ENCODE results near the gene RANBP10. TPM values are rescaled to one million over a fixed set of nuclear protein-coding genes. Genes with fewer than 3 reads are reported as not detected.
"Not testable (repeated sequence)": the region's sequence is repeated elsewhere in the genome, so short reads cannot be mapped to it uniquely, and the experiment has no call there.

The RANBP10 gene
- total and polyA plus RNA-seq, 10 of the 15 experiments (the other 5 are each of a cell fraction or from before 2014, with no cell fraction given), result 1.2 to 20.4 (median 10.8) TPM

DNA sequence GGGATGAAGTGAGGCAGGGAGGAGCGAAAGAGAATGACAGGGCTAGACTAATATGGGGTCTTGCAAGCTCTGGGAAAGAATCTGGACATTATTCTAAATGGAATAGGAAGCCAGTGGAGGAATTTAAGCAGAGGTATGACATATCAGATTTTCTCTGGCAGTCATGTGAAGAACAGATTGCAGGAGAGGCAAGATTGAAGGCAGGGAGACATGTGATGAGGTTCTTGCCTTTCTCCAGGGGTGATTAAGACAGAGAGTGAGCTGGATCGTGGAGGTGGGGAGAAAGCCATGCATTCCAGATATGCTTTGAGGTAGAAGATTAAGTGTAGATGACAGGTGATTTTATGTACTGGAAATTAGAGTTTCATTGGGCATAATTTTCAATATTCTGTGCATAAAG is 31.5 kb upstream of the RANBP10 start:
- Histone ChIP-seq H3K9ac (ENCODE audit: control insufficient read depth, insufficient read depth, low read length) (no peak overlapping the region), H3K27ac (ENCODE audit: control insufficient read depth, insufficient read depth) (no peak overlapping the region), H3K4me1 (ENCODE audit: control insufficient read depth, insufficient read depth, low read length) (peaks cover 7% of the 10 kb centered on the region; the same call in 1 of the 2 replicates), H3K4me3 (no peak overlapping the region), H3K4me2 (ENCODE audit: control insufficient read depth, insufficient read depth) (no peak overlapping the region), H2AFZ (ENCODE audit: control insufficient read depth, low read depth, low read length) (no peak overlapping the region), H3K36me3 (ENCODE audit: control insufficient read depth in 2 of 2, insufficient read depth in 2 of 2, low read length in 1 of 2) (no peaks in the 10 kb centered on the region), H3K27me3 (replicated peaks in 1 of 2; ENCODE audit: control insufficient read depth in 2 of 2, insufficient read depth in 2 of 2, low read length in 1 of 2) (no peaks in the 10 kb centered on the region), H3K79me2 (ENCODE audit: control insufficient read depth, insufficient read depth, low read length) (peaks cover 12% of the 10 kb centered on the region), H3K9me3 (replicated peaks; ENCODE audit: control insufficient read depth, insufficient read depth, low read length) (no peaks in the 10 kb centered on the region), H4K20me1 (ENCODE audit: control insufficient read depth, insufficient read depth) (no peaks in the 10 kb centered on the region)
- ChIA-PET CTCF (no interaction called here), POLR2A (interaction anchor here (0.7 kb wide), 1 partner anchor 24 kb away, joined by 3 read pairs; no protein-coding TSS in a partner anchor), RAD21 (ENCODE audit: unreplicated experiment) (interaction anchor here (0.6 to 0.9 kb wide), 2 partner anchors 28 to 284 kb away, joined by 3 read pairs; no protein-coding TSS in a partner anchor), SMC1A (ENCODE audit: uncharacterized antibody, unreplicated experiment) (interaction anchor here (0.6 kb wide), 1 partner anchor 70 kb away, joined by 3 read pairs; no protein-coding TSS in a partner anchor)
- in situ Hi-C loops (cut with MboI), result no loop called here
- intact Hi-C loops (cut with micrococcal nuclease; ENCODE audit: unreplicated experiment), result no loop called here
- no peak for FAIRE-seq
- BruUV-seq (replicated peaks), result no TSS peak
- TF ChIP-seq ESRRA (IDR thresholded peaks at IDR 0.05; ENCODE audit: low read length), result no peak
- TF ChIP-seq STAT3 (IDR thresholded peaks at IDR 0.05; ENCODE audit: low read depth, low read length), result no peak
- no peak for TF ChIP-seq POU2F2 (IDR thresholded peaks at IDR 0.05; ENCODE audit: borderline replicate concordance, low read depth, low read length)
- TF ChIP-seq SIX5 (IDR thresholded peaks at IDR 0.05; ENCODE audit: low read depth, low read length, severe bottlenecking), result no peak
- TF ChIP-seq FOS (IDR thresholded peaks at IDR 0.05; ENCODE audit: borderline replicate concordance, extremely low read depth, insufficient read length), result no peak
- no peak for TF ChIP-seq ZNF384 (IDR thresholded peaks at IDR 0.05; ENCODE audit: borderline replicate concordance, low read depth, low read length)
- 14% methylated on average over 2 of the region's 2 CpGs for WGBS (ENCODE audit: insufficient coverage, insufficient replicate concordance, low lambda C conversion rate, missing lambda C conversion rate)
- DNase-seq (ENCODE audit: low read depth, low spot score), result no peak
- no peak for ATAC-seq

DNA sequence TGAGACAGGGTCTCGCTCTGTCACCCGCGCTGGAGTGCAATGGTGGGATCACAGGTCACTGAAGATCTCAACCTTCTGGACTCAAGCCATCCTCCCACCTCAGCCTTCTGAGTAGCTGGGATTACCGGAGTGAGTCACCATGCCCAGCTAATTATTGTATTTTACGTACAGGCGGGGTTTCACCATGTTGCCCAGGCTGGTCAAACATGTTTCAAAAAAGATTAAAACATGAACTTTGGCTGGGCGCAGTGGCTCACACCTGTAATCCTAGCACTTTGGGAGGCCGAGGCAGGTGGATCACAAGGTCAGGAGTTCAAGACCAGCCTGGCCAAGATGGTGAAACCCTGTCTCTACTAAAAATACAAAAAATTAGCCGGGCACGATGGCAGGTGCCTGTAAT is 30.8 kb upstream of the RANBP10 start:
- H3K4me3 ChIP-seq; H3K4me2 ChIP-seq (ENCODE audit: control insufficient read depth, insufficient read depth); H3K9ac ChIP-seq (ENCODE audit: control insufficient read depth, insufficient read depth, low read length); H2AFZ ChIP-seq (ENCODE audit: control insufficient read depth, low read depth, low read length); ATAC-seq; H3K36me3 ChIP-seq (ENCODE audit: control insufficient read depth in 2 of 2, insufficient read depth in 2 of 2, low read length in 1 of 2); FAIRE-seq; BruUV-seq (replicated peaks); DNase-seq (ENCODE audit: low read depth, low spot score); in situ Hi-C loops (cut with MboI); H4K20me1 ChIP-seq (ENCODE audit: control insufficient read depth, insufficient read depth); intact Hi-C loops (cut with micrococcal nuclease; ENCODE audit: unreplicated experiment); H3K27ac ChIP-seq (ENCODE audit: control insufficient read depth, insufficient read depth); H3K9me3 ChIP-seq (replicated peaks; ENCODE audit: control insufficient read depth, insufficient read depth, low read length); H3K27me3 ChIP-seq (replicated peaks in 1 of 2; ENCODE audit: control insufficient read depth in 2 of 2, insufficient read depth in 2 of 2, low read length in 1 of 2): not testable (repeated sequence)
- 73% methylated on average over 9 of the region's 10 CpGs for WGBS (ENCODE audit: insufficient coverage, insufficient replicate concordance, low lambda C conversion rate, missing lambda C conversion rate)
- Histone ChIP-seq H3K79me2 (ENCODE audit: control insufficient read depth, insufficient read depth, low read length) (peaks cover 13% of the 10 kb centered on the region), H3K4me1 (ENCODE audit: control insufficient read depth, insufficient read depth, low read length) (peaks cover 10% of the 10 kb centered on the region)
- RAD21 ChIA-PET (ENCODE audit: unreplicated experiment), result interaction anchor here (0.9 kb wide), 1 partner anchor 28 kb away, joined by 3 read pairs; no protein-coding TSS in a partner anchor
- CTCF ChIA-PET, result interaction anchor here (1.1 to 2.2 kb wide), 2 partner anchors 21 to 24 kb away, joined by 3 to 8 read pairs; no protein-coding TSS in a partner anchor
- POLR2A ChIA-PET, result interaction anchor here (0.7 kb wide), 1 partner anchor 23 kb away, joined by 3 read pairs; no protein-coding TSS in a partner anchor
- SMC1A ChIA-PET (ENCODE audit: uncharacterized antibody, unreplicated experiment), result interaction anchor here (1.0 kb wide), 1 partner anchor 7 kb away, joined by 3 read pairs; no protein-coding TSS in a partner anchor
